ENCODE measurements around the gene AACS. TPM values are rescaled to one million over a fixed set of nuclear protein-coding genes. Genes with fewer than 3 reads are reported as not detected.

Gene AACS
- total and polyA plus RNA-seq, 10 donors: 5.1 to 18.9 (median 11.4) TPM

DNA sequence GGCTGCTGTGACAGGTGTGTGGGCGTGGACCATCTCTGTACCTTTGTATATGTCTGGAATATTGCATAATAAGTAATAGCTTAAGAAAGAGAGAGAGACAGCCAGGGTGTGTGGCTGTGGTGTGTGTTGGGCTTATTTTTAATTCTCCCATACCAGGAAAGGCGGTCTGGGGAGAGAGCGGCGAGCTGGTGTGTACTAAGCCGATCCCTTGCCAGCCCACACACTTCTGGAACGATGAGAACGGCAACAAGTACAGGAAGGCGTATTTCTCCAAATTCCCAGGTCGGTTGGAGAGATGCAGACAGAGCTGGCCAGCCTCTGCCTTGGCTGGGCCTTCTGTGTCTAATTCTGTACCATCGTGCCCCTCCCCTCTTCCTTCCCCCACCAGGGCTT lies 63.9 kb downstream of the AACS start:
- DNase-seq: no peak
- peaks cover 0 to 87% (median 9%) of the 10 kb centered on the region in 6 donors for H3K36me3 ChIP-seq
- no peaks in the 10 kb centered on the region for H3K27me3 ChIP-seq (replicated peaks in 1 of 7)
- no peak overlapping the region for H3K27ac ChIP-seq
- no peaks in the 10 kb centered on the region for H3K9me3 ChIP-seq
- 87 to 97% (median 94%) methylated on average over 10 of the region's 10 CpGs for WGBS, 5 donors
- TF ChIP-seq POLR2AphosphoS5 (IDR thresholded peaks at IDR 0.05) (no peak), POLR2A (IDR thresholded peaks at IDR 0.05) (no peak)
- TF ChIP-seq, protein P1, sequence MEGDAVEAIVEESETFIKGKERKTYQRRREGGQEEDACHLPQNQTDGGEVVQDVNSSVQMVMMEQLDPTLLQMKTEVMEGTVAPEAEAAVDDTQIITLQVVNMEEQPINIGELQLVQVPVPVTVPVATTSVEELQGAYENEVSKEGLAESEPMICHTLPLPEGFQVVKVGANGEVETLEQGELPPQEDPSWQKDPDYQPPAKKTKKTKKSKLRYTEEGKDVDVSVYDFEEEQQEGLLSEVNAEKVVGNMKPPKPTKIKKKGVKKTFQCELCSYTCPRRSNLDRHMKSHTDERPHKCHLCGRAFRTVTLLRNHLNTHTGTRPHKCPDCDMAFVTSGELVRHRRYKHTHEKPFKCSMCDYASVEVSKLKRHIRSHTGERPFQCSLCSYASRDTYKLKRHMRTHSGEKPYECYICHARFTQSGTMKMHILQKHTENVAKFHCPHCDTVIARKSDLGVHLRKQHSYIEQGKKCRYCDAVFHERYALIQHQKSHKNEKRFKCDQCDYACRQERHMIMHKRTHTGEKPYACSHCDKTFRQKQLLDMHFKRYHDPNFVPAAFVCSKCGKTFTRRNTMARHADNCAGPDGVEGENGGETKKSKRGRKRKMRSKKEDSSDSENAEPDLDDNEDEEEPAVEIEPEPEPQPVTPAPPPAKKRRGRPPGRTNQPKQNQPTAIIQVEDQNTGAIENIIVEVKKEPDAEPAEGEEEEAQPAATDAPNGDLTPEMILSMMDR (IDR thresholded peaks at IDR 0.05 in 8 of 11, conservative IDR thresholded peaks at IDR 0.05 in 3 of 11): no peak
- no peaks in the 10 kb centered on the region for H3K4me1 ChIP-seq
- H3K4me3 ChIP-seq: no peak overlapping the region
- intact Hi-C loops (cut with DNase I; ENCODE audit: low total_unique reads): no loop called here

DNA sequence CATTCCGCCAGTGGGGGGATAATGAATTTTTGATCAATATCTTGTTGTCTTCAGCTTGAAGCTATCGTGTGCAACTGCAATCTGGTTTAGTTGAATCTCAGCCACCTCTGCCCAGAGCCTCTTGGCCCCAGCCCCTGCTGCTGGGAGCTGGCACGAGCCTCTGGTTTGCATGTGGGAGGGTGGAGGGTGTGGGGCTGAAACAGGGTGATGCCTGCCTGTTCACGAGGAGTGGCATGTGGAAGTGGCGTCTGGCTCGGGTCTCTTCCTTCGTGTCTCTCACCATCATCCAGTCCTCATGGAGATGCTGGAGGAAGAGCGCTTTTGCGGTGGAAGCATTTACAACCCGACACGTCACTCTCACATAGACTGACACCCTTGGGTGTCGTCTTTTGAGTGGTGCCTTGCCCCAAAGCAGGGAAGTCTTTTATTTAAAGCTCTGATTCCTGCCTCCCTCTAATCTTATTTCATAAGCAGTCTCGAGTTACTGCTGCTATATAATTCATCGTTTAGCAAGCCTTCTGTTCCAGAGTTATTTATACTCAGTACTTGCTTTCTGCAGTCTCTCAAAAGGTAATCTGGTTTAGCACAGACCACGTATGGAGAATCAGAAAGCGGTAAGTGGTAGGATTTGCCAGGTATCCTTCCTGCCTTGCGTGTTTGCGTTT lies 64.5 kb downstream of the AACS start:
- no peaks in the 10 kb centered on the region for H3K27me3 ChIP-seq (replicated peaks in 1 of 7)
- intact Hi-C loops (cut with DNase I; ENCODE audit: low total_unique reads): no loop called here
- no peak for DNase-seq
- no peaks in the 10 kb centered on the region for H3K9me3 ChIP-seq
- H3K4me1 ChIP-seq: no peaks in the 10 kb centered on the region
- no peak overlapping the region for H3K27ac ChIP-seq
- 92 to 95% (median 94%) methylated on average over 17 to 18 of the region's 18 CpGs for WGBS, 5 donors
- TF ChIP-seq, protein P1 (IDR thresholded peaks at IDR 0.05 in 8 of 11, conservative IDR thresholded peaks at IDR 0.05 in 3 of 11): no peak
- TF ChIP-seq POLR2A (IDR thresholded peaks at IDR 0.05) (no peak), POLR2AphosphoS5 (IDR thresholded peaks at IDR 0.05) (no peak)
- H3K36me3 ChIP-seq: peaks cover 0 to 88% (median 11%) of the 10 kb centered on the region in 6 donors
- no peak overlapping the region for H3K4me3 ChIP-seq

DNA sequence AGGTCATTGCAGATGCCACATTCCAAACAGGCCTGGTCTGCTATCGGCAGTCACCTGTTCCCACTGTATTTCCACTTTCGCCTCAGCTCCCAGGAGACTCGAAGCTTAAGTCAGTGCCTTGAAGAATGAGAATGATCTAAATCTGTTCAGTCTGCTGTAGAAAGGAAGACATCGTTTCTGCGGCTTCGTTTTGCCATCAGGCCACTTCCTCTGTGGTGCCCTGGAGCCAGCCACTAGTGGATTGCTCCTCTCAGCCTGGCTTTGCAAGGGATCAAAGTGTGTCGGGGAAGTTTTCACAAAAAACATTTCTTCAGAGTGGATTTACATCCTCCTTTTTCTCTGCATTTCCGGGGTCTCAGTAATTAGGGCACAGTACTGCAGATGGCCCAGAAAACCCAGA lies 66.7 kb downstream of the AACS start:
- H3K36me3 ChIP-seq: peaks cover 0 to 88% (median 21%) of the 10 kb centered on the region in 6 donors
- no peak overlapping the region for H3K4me3 ChIP-seq
- H3K27ac ChIP-seq: no peak overlapping the region
- no peaks in the 10 kb centered on the region for H3K27me3 ChIP-seq (replicated peaks in 1 of 7)
- H3K4me1 ChIP-seq: no peaks in the 10 kb centered on the region
- intact Hi-C loops (cut with DNase I; ENCODE audit: low total_unique reads): no loop called here
- WGBS, 5 donors: 76 to 86% (median 84%) methylated on average over 8 of the region's 8 CpGs
- no peaks in the 10 kb centered on the region for H3K9me3 ChIP-seq
- no peak for DNase-seq
- no peak for TF ChIP-seq POLR2AphosphoS5 (IDR thresholded peaks at IDR 0.05)
- TF ChIP-seq, protein P1 (IDR thresholded peaks at IDR 0.05 in 8 of 11, conservative IDR thresholded peaks at IDR 0.05 in 3 of 11): no peak
- no peak for TF ChIP-seq POLR2A (IDR thresholded peaks at IDR 0.05)

DNA sequence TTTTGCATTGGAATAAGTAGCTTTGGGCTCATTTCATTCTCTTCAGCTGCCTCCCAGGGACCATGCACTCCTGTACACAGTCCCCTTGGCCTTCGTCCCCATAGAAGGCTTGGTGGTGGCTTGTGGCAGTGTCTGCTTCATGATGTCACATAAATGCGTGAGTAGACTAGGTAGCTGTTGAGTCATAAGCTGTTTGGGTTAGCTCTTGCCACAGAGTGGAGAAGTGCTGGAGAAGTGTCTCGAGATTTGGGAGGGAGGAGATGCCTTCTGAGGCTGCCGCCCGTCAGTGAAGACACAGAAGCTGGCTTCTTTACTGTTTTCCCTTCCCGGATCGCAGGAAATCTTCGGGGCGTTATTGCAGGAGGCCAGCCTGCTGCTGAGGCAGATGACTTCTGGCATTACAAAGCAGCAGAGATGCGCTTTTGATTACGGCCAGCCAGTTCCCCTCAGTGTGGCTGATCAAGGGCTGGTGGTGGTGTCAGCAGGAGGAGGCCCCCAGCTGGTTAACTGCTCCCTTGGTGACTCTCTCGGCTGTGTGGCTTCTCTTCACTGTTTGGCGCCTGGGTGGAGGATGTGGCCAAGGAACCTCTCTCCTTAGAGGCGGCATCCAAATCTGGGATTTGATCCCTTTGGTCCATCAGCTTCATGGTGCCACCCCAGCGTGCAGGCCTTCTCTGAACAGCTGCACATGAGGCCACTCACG lies 67.6 kb downstream of the AACS start:
- no peak for TF ChIP-seq POLR2AphosphoS5 (IDR thresholded peaks at IDR 0.05)
- TF ChIP-seq, protein P1 (IDR thresholded peaks at IDR 0.05 in 8 of 11, conservative IDR thresholded peaks at IDR 0.05 in 3 of 11): no peak
- no peak for TF ChIP-seq POLR2A (IDR thresholded peaks at IDR 0.05)
- Histone ChIP-seq H3K4me3 (no peak overlapping the region), H3K27ac (no peak overlapping the region), H3K36me3 (peaks cover 0 to 88% (median 21%) of the 10 kb centered on the region in 6 donors), H3K27me3 (replicated peaks in 1 of 7) (no peaks in the 10 kb centered on the region), H3K9me3 (no peaks in the 10 kb centered on the region), H3K4me1 (no peaks in the 10 kb centered on the region)
- intact Hi-C loops (cut with DNase I; ENCODE audit: low total_unique reads): no loop called here
- WGBS, 5 donors: 88 to 95% (median 91%) methylated on average over 12 to 16 of the region's 16 CpGs
- no peak for DNase-seq

Measured in spleen (tissue), 11 donors.